GM12872 (cell line): Measurements from ENCODE around the gene PARN.

ENCODE experiments used
- CTCF ChIP-seq: IDR thresholded peaks from 3 replicates; pipeline ENCODE4 v1.5.1; 2011; ENCODE audit warnings: low read depth, mild to moderate bottlenecking, low read length, moderate library complexity; ENCODE audit not compliant: insufficient read depth

Gene PARN

GRCh38 chr16:14398014-14398717, 231.9 kb downstream of the PARN start:
- TF ChIP-seq CTCF, result no peak

DNA sequence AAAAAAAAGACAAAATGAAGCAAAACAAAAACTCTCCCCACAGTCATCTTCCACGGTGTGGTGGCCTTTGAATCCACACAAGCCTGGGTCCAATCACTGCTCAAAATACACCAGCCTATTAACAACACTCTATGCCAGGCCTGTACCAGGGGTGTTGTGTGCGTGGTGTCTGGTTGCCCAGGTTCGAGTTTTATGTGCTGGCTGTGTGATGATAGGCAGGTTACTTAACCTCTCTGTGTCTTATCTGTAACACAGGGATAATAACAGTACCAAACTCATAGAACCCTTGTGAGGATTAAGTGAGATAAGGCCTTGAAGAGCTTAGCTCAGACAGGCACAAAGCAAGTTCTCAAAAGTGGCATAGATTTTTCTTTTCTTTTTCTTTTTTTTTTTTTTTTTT, 235.2 kb downstream of the PARN start:
- TF ChIP-seq CTCF, result no peak

- TF ChIP-seq CTCF, result no peak
Measured at GRCh38 chr16:14392960-14393359, 237.1 kb downstream of the PARN start.

DNA sequence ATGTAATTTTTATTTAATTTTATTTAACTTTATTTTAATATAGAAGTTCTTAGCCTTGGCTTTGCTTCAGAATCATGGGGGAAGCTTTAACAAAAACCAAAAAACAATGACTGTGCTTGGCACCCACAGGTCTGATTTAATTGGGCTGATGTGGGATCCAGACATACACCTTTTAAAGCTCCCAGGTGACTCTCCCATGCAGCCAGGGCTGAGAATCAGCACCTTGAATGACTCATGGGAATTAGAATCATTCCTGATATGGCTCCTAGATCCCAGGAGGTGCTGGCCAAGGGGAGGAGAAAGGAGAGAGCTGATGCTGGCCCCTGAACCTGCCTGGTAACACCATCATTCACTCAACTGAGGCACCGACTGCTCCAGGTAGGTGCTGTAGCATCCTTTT, 240.7 kb downstream of the PARN start:
- TF ChIP-seq CTCF, result no peak

DNA sequence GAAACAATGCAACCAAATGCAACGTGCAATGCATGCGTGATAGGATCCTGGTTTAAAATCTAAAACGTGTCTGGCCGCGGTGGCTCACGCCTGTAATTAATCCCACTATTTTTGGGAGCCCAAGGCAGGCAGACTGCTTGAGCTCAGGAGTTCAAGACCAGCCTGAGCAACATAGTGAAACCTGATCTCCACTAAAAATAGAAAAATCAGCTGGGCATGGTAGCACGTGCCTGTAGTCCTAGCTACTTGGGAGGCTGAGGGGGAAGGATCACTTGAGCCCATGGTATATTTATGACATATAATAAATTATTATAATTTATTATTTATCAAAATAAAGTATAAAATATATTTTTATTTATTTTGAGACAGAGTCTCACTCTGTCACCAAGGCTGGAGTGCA, 241.8 kb downstream of the PARN start:
- TF ChIP-seq CTCF, result no peak

DNA sequence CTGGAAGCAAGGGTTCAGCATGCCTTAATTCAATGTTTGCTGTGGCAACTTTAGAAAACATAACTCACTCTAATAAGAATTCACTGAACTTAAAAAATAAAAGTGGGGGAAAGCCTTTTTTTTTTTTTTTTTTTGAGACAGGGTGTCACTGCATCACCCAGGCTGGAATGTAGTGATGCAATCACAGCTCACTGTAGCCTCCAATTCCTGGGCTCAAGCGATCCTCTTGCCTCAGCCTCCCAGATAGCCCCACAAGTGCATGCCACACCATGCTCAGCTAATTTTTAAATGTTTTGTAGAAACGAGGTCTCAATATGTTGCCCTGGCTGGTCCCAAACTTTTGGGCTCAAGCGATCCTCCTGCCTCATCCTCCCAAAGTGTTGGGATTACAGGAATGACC, 243.9 kb downstream of the PARN start:
- no peak for TF ChIP-seq CTCF
